Panc1 (cell line): ENCODE measurements around the gene ATE1. TPM values are rescaled to one million over a fixed set of nuclear protein-coding genes. Genes with fewer than 3 reads are reported as not detected.

Experiments
- ATAC-seq: fragments of 200-7000 bp; cut with Tn5 transposase; 2 replicates; pipeline ENCODE4 v1.9.1; 2020; ENCODE audit warnings: mild to moderate bottlenecking, moderate library complexity
- BruUV-seq: library from RNA; stranded (reverse); fragments of 400-500 nt; replicated peaks from 2 replicates; lab custom pipeline; 2021; lab: Mats Ljungman, UMichigan
- CTCF ChIA-PET: fragments of 300-600 bp; sonication (Branson Sonifier 250); formaldehyde crosslinking; loops from one replicate; lab custom pipeline; 2022; ENCODE audit warnings: antibody characterized with exemption; lab: Charles Lee
- POLR2A ChIA-PET: fragments of 300-600 bp; sonication (Branson Sonifier 250); formaldehyde crosslinking; loops from one replicate; lab custom pipeline; 2022; ENCODE audit warnings: antibody characterized with exemption; lab: Charles Lee
- DNase-seq: peaks from one replicate; pipeline ENCODE4 v3.0.0-alpha.2; 2010; ENCODE audit warnings: low read depth, low spot score
- H3K27ac ChIP-seq: 2 replicates; pipeline ENCODE4 v1.5.1; 2011; ENCODE audit warnings: mild to moderate bottlenecking, low read length, inconsistent platforms
- H3K27me3 ChIP-seq: fragments of 200-500 bp; sonication (Bioruptor generic); 2 replicates; pipeline ENCODE4 v1.6.0; 2014; ENCODE audit warnings: low read length, inconsistent platforms; ENCODE audit not compliant: control insufficient read depth, insufficient read depth
- H3K36me3 ChIP-seq: fragments of 200-500 bp; sonication (Bioruptor generic); 2 replicates; pipeline ENCODE4 v1.5.1; 2014; ENCODE audit warnings: inconsistent platforms, mild to moderate bottlenecking, low read length, moderate library complexity; ENCODE audit not compliant: control insufficient read depth, insufficient read depth
- H3K4me1 ChIP-seq: 2 replicates; pipeline ENCODE4 v1.5.1; 2011; ENCODE audit warnings: inconsistent platforms, mild to moderate bottlenecking, low read length, moderate library complexity; ENCODE audit not compliant: control insufficient read depth, insufficient read depth
- H3K4me3 ChIP-seq, 2 experiments: 2 replicates each; pipeline ENCODE4 v1.5.1; 2011 to 2012; ENCODE audit warnings: low read depth in 2 of 2, low read length in 2 of 2, mild to moderate bottlenecking in 2 of 2, inconsistent platforms in 1 of 2, moderate library complexity in 1 of 2
- H3K9me3 ChIP-seq: fragments of 200-500 bp; sonication (Bioruptor generic); 2 replicates; pipeline ENCODE4 v1.5.1; 2014; ENCODE audit warnings: low read depth, mild to moderate bottlenecking, inconsistent platforms, low read length, moderate library complexity; ENCODE audit not compliant: control insufficient read depth, insufficient read depth
- POLR2AphosphoS5 ChIP-seq: IDR thresholded peaks from 2 replicates; pipeline ENCODE4 v1.6.1; 2012; ENCODE audit warnings: mild to moderate bottlenecking, low read depth, low read length, moderate library complexity
- REST ChIP-seq, 2 experiments: IDR thresholded peaks; 2 replicates each; pipeline ENCODE4 v1.6.1; 2011 to 2012; ENCODE audit warnings: low read depth in 2 of 2, control low read depth in 1 of 2, low read length in 1 of 2, mild to moderate bottlenecking in 1 of 2, moderate library complexity in 1 of 2; ENCODE audit not compliant: insufficient read depth in 1 of 2
- SIN3A ChIP-seq: IDR thresholded peaks from 2 replicates; pipeline ENCODE4 v1.6.1; 2012; ENCODE audit warnings: low read depth, mild to moderate bottlenecking, low read length, moderate library complexity, borderline replicate concordance; ENCODE audit not compliant: insufficient read depth
- TCF7L2 ChIP-seq: IDR thresholded peaks from 2 replicates; pipeline ENCODE4 v1.6.1; 2011; ENCODE audit warnings: mild to moderate bottlenecking, low read depth, low read length, inconsistent platforms
- in situ Hi-C: cut with HindIII; loops from 2 replicates; pipeline ENCODE4 v1.10.0; 2016; ENCODE audit warnings: low sequenced_read_pairs, low pct_unique_long_range_greater_than_20kb
- intact Hi-C: fragments of 100-400 bp; cut with micrococcal nuclease; formaldehyde crosslinking; loops from one replicate; pipeline ENCODE4 v1.10.0; 2022; ENCODE audit not compliant: unreplicated experiment
- total RNA-seq: library from RNA; stranded (reverse); gene quantifications from one replicate; pipeline ENCODE4 v1.2.1, GENCODE V29; 2021; ENCODE audit not compliant: unreplicated experiment
- TF ChIP-seq, protein P1 (sequence below): fragments of 450-650 bp; IDR thresholded peaks from 2 replicates; pipeline ENCODE4 v1.5.1; 2017; ENCODE audit warnings: mild to moderate bottlenecking

The ATE1 gene
- total RNA-seq, 1 experiment from 2014 or later = 45.5 TPM

- TF ChIP-seq, protein P1, sequence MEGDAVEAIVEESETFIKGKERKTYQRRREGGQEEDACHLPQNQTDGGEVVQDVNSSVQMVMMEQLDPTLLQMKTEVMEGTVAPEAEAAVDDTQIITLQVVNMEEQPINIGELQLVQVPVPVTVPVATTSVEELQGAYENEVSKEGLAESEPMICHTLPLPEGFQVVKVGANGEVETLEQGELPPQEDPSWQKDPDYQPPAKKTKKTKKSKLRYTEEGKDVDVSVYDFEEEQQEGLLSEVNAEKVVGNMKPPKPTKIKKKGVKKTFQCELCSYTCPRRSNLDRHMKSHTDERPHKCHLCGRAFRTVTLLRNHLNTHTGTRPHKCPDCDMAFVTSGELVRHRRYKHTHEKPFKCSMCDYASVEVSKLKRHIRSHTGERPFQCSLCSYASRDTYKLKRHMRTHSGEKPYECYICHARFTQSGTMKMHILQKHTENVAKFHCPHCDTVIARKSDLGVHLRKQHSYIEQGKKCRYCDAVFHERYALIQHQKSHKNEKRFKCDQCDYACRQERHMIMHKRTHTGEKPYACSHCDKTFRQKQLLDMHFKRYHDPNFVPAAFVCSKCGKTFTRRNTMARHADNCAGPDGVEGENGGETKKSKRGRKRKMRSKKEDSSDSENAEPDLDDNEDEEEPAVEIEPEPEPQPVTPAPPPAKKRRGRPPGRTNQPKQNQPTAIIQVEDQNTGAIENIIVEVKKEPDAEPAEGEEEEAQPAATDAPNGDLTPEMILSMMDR = no peak
- TF ChIP-seq SIN3A (no peak), REST (IDR thresholded peaks at IDR 0.05; ENCODE audit: insufficient read depth in 1 of 2, low read depth in 2 of 2, low read length in 1 of 2) (no peak), TCF7L2 (no peak), POLR2AphosphoS5 (no peak)
- in situ Hi-C loops = no loop called here
- BruUV-seq = no TSS peak
- ChIA-PET POLR2A (no interaction called here), CTCF (no interaction called here)
- no peak overlapping the region for H3K27ac ChIP-seq
- no peak for DNase-seq
- peaks cover 37% of the 10 kb centered on the region for H3K27me3 ChIP-seq
- no peaks in the 10 kb centered on the region for H3K36me3 ChIP-seq
- no peak for ATAC-seq
- no peaks in the 10 kb centered on the region for H3K4me1 ChIP-seq
- intact Hi-C loops = no loop called here
- no peaks in the 10 kb centered on the region for H3K9me3 ChIP-seq
- H3K4me3 ChIP-seq = no peak overlapping the region
Observed at GRCh38 chr10:121692626-121693025, 235.2 kb downstream of the ATE1 start.

DNA sequence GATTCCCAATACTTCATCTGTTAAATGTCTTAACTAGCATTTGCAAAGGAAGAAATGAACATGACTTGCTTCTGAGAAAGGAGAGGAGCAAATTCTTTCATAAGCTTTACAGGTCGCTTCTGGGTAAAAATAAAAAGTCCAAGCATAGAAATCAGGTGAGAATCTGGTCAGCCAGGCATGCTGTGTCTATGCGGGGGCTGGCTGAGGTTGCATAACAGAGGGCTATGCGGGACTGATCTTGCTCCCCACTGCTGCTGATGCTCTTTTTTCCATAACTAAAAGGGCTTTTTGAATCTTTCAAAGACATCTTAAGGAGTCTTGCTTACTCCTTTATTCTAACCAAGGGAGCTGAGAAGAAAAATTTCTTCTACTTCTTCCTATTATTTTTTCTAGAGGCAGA, 236.9 kb downstream of the ATE1 start:
- TF ChIP-seq SIN3A (no peak), TCF7L2 (no peak), REST (IDR thresholded peaks at IDR 0.05; ENCODE audit: insufficient read depth in 1 of 2, low read depth in 2 of 2, low read length in 1 of 2) (no peak), POLR2AphosphoS5 (no peak)
- TF ChIP-seq, protein P1 = no peak
- peaks cover 39% of the 10 kb centered on the region for H3K27me3 ChIP-seq
- no peak overlapping the region for H3K27ac ChIP-seq
- BruUV-seq = no TSS peak
- no peak for DNase-seq
- in situ Hi-C loops = no loop called here
- CTCF ChIA-PET = no interaction called here
- intact Hi-C loops = no loop called here
- POLR2A ChIA-PET = no interaction called here
- H3K9me3 ChIP-seq = no peaks in the 10 kb centered on the region
- no peak for ATAC-seq
- H3K4me1 ChIP-seq = no peaks in the 10 kb centered on the region
- no peak overlapping the region for H3K4me3 ChIP-seq
- no peaks in the 10 kb centered on the region for H3K36me3 ChIP-seq

Other genes starting within 250 kb of the ATE1 start
- gene NSMCE4A, start 47.2 kb upstream of the ATE1 start, total RNA-seq = 72.2 TPM
- gene TACC2, start 61.1 kb upstream of the ATE1 start, total RNA-seq = 133 TPM